Loucy (cell line): Measurements from ENCODE around the gene CASP10.

Experiments used
- CTCF ChIP-seq: fragments of 200-600 bp; sonication (generic); conservative IDR thresholded peaks from 2 replicates; pipeline ENCODE4 v1.5.1; 2014; ENCODE audit warnings: mild to moderate bottlenecking, antibody characterized with exemption, low read length
- EZH2phosphoT487 ChIP-seq: fragments of 200-600 bp; IDR thresholded peaks from 2 replicates; pipeline ENCODE4 v1.6.1; 2018; ENCODE audit warnings: antibody characterized with exemption, mild to moderate bottlenecking, moderate library complexity, borderline replicate concordance

GRCh38 chr2:201255408-201256033, 72.6 kb downstream of the CASP10 start:
- no peak for TF ChIP-seq CTCF
- TF ChIP-seq EZH2phosphoT487 = no peak
